PC-9 (cell line): Measurements from ENCODE around the gene UBL4B. TPM values are rescaled to one million over a fixed set of nuclear protein-coding genes. Genes with fewer than 3 reads are reported as not detected.
A peak's percentile ranks its signal among the peaks of the same experiment; 100 is the strongest.

Source experiments
- BruUV-seq: library from RNA; stranded (reverse); fragments of 400-500 nt; replicated peaks from 2 replicates; lab custom pipeline; 2021; lab: Mats Ljungman, UMichigan
- CTCF ChIA-PET: fragments of 300-600 bp; sonication (Branson Sonifier 250); formaldehyde crosslinking; loops from one replicate; lab custom pipeline; 2022; ENCODE audit warnings: antibody characterized with exemption; lab: Charles Lee
- POLR2A ChIA-PET: fragments of 300-600 bp; sonication (Branson Sonifier 250); formaldehyde crosslinking; loops from one replicate; lab custom pipeline; 2022; ENCODE audit warnings: antibody characterized with exemption; ENCODE audit not compliant: unreplicated experiment; lab: Charles Lee
- DNase-seq, 2 experiments: peaks; one replicate each; pipeline versions ENCODE4 v3.0.0 to v3.0.0-alpha.2; 2015 to 2022; ENCODE audit warnings: mixed read lengths in 1 of 2
- H2AFZ ChIP-seq: fragments of 200-600 bp; sonication (generic); 2 replicates; pipeline ENCODE4 v1.8.1; 2017; ENCODE audit warnings: antibody characterized with exemption
- H3F3A ChIP-seq: fragments of 200-600 bp; sonication (generic); 2 replicates; pipeline ENCODE4 v1.8.1; 2017; ENCODE audit warnings: antibody characterized with exemption, mild to moderate bottlenecking, low read depth; ENCODE audit not compliant: insufficient read depth
- H3K27ac ChIP-seq: fragments of 200-600 bp; sonication (generic); 2 replicates; pipeline ENCODE4 v1.6.1; 2016; ENCODE audit warnings: mixed run types
- H3K27me3 ChIP-seq: fragments of 200-600 bp; sonication (generic); 2 replicates; pipeline ENCODE4 v1.6.1; 2016; ENCODE audit warnings: low read depth, mixed run types; ENCODE audit not compliant: insufficient read depth
- H3K36me3 ChIP-seq: fragments of 200-600 bp; sonication (generic); 2 replicates; pipeline ENCODE4 v1.6.1; 2016; ENCODE audit warnings: low read depth, mixed run types
- H3K4me1 ChIP-seq: fragments of 200-600 bp; sonication (generic); replicated peaks from 2 replicates; pipeline ENCODE4 v1.6.1; 2016; ENCODE audit warnings: mixed run types; ENCODE audit not compliant: insufficient read depth
- H3K4me2 ChIP-seq: fragments of 200-600 bp; sonication (generic); 2 replicates; pipeline ENCODE4 v1.6.1; 2017; ENCODE audit warnings: mixed run types
- H3K4me3 ChIP-seq: fragments of 200-600 bp; sonication (generic); 2 replicates; pipeline ENCODE4 v1.6.1; 2016; ENCODE audit warnings: mixed run types
- H3K79me2 ChIP-seq: fragments of 200-600 bp; sonication (generic); 2 replicates; pipeline ENCODE4 v1.6.1; 2017; ENCODE audit warnings: low read depth, mixed run types
- H3K9me2 ChIP-seq: fragments of 200-600 bp; sonication (generic); 2 replicates; pipeline ENCODE4 v1.8.1; 2017; ENCODE audit warnings: mild to moderate bottlenecking; ENCODE audit not compliant: insufficient read depth
- H3K9me3 ChIP-seq: fragments of 200-600 bp; sonication (generic); 2 replicates; pipeline ENCODE4 v1.8.1; 2016; ENCODE audit warnings: low read depth; ENCODE audit not compliant: insufficient read depth
- H4K20me1 ChIP-seq: fragments of 200-600 bp; sonication (generic); 2 replicates; pipeline ENCODE4 v1.8.1; 2017; ENCODE audit not compliant: insufficient read depth
- CTCF ChIP-seq: fragments of 200-600 bp; sonication (generic); conservative IDR thresholded peaks from 2 replicates; pipeline ENCODE4 v1.6.1; 2017; ENCODE audit warnings: mixed run types, antibody characterized with exemption, mild to moderate bottlenecking, moderate library complexity
- EZH2 ChIP-seq: fragments of 200-600 bp; sonication (generic); IDR thresholded peaks from 2 replicates; pipeline ENCODE4 v1.8.0; 2017; ENCODE audit warnings: antibody characterized with exemption, low read depth
- intact Hi-C: fragments of 100-400 bp; cut with micrococcal nuclease; formaldehyde crosslinking; loops from one replicate; pipeline ENCODE4 v1.10.0; 2022; ENCODE audit not compliant: unreplicated experiment
- total RNA-seq: library from RNA; stranded (reverse); gene quantifications from 2 replicates; pipeline ENCODE4 v1.2.3, GENCODE V29; 2021

Gene UBL4B
- total RNA-seq, 1 experiment from 2014 or later: 0.24 TPM

- no peaks in the 10 kb centered on the region for H3K27me3 ChIP-seq
- no peaks in the 10 kb centered on the region for H3K9me3 ChIP-seq
- H3K4me2 ChIP-seq: peak overlapping the region; percentile 7; the same call in 1 of the 2 replicates
- H3K36me3 ChIP-seq: no peaks in the 10 kb centered on the region
- H4K20me1 ChIP-seq: no peaks in the 10 kb centered on the region
- TF ChIP-seq EZH2 (no peak), CTCF (no peak)
- peaks cover 84% of the 10 kb centered on the region for H3K4me1 ChIP-seq
- no peak overlapping the region for H3K4me3 ChIP-seq
- peaks cover 51% of the 10 kb centered on the region for H3F3A ChIP-seq
- CTCF ChIA-PET: interaction anchor here (0.6 to 0.8 kb wide), 2 partner anchors 13 to 111 kb away, joined by 3 read pairs; no protein-coding TSS in a partner anchor
- intact Hi-C loops: loop anchor here (10.0 kb wide), 1 partner anchor 243 kb away; the partner anchor contains the start of gene RBM15
- no peak for DNase-seq
- peak overlapping the region; percentile 21; the same call in 1 of the 2 replicates for H3K27ac ChIP-seq
- H2AFZ ChIP-seq: no peak overlapping the region
- BruUV-seq: no TSS peak
- no peaks in the 10 kb centered on the region for H3K9me2 ChIP-seq
- no peaks in the 10 kb centered on the region for H3K79me2 ChIP-seq
- POLR2A ChIA-PET: no interaction called here
Observed at GRCh38 chr1:110091381-110091780, 20.9 kb upstream of the UBL4B start.

- intact Hi-C loops: loop anchor here (10.0 kb wide), 1 partner anchor 243 kb away; the partner anchor contains the start of gene RBM15
- Histone ChIP-seq H3K4me1 (peaks cover 84% of the 10 kb centered on the region), H3K79me2 (no peaks in the 10 kb centered on the region), H3K27ac (peak overlapping the region; percentile 21; the same call in 1 of the 2 replicates), H3K4me2 (0 out of 2 replicates have a peak overlapping the region, but pooled peaks have one; percentile 7), H3K4me3 (no peak overlapping the region), H3K36me3 (no peaks in the 10 kb centered on the region), H3K9me2 (no peaks in the 10 kb centered on the region), H3K9me3 (no peaks in the 10 kb centered on the region), H4K20me1 (no peaks in the 10 kb centered on the region), H2AFZ (no peak overlapping the region), H3K27me3 (no peaks in the 10 kb centered on the region), H3F3A (peaks cover 51% of the 10 kb centered on the region)
- POLR2A ChIA-PET: no interaction called here
- DNase-seq: no peak
- BruUV-seq: no TSS peak
- CTCF ChIA-PET: interaction anchor here (0.6 to 0.8 kb wide), 2 partner anchors 12 to 110 kb away, joined by 3 read pairs; no protein-coding TSS in a partner anchor
- TF ChIP-seq CTCF (no peak), EZH2 (no peak)
Observed at GRCh38 chr1:110091791-110092190, 20.5 kb upstream of the UBL4B start.

GRCh38 chr1:110092991-110093390 lies 19.3 kb upstream of the UBL4B start:
- H3K27me3 ChIP-seq: no peaks in the 10 kb centered on the region
- no peak overlapping the region for H2AFZ ChIP-seq
- no peaks in the 10 kb centered on the region for H3K9me3 ChIP-seq
- H3K27ac ChIP-seq: no peak overlapping the region
- H3F3A ChIP-seq: peaks cover 56% of the 10 kb centered on the region
- DNase-seq: no peak
- no peak for TF ChIP-seq EZH2
- TF ChIP-seq CTCF: no peak
- intact Hi-C loops: loop anchor here (10.0 kb wide), 1 partner anchor 242 kb away; the partner anchor contains the start of gene RBM15
- no TSS peak for BruUV-seq
- no peaks in the 10 kb centered on the region for H3K9me2 ChIP-seq
- ChIA-PET POLR2A (no interaction called here), CTCF (no interaction called here)
- no peaks in the 10 kb centered on the region for H3K36me3 ChIP-seq
- peaks cover 84% of the 10 kb centered on the region for H3K4me1 ChIP-seq
- H4K20me1 ChIP-seq: no peaks in the 10 kb centered on the region
- no peak overlapping the region for H3K4me3 ChIP-seq
- no peak overlapping the region for H3K4me2 ChIP-seq
- peaks cover 4% of the 10 kb centered on the region for H3K79me2 ChIP-seq
